GM12878 (cell line): Measurements from ENCODE around the gene MTM1. TPM values are rescaled to one million over a fixed set of nuclear protein-coding genes. Genes with fewer than 3 reads are reported as not detected.

Experiments used
- ATAC-seq: fragments of 200-7000 bp; cut with Tn5 transposase; 3 replicates; pipeline ENCODE4 v1.9.1; 2020; ENCODE audit warnings: mild to moderate bottlenecking, moderate library complexity
- BruUV-seq: library from RNA; stranded (reverse); fragments of 400-500 nt; replicated peaks from 2 replicates; lab custom pipeline; 2021; lab: Mats Ljungman, UMichigan
- CTCF ChIA-PET: fragments of 300-600 bp; sonication (Branson Sonifier 250); formaldehyde crosslinking; extraction: SDS; loops from one replicate; lab custom pipeline; 2021; ENCODE audit warnings: inconsistent platforms; lab: Yijun Ruan, JAX
- POLR2A ChIA-PET: fragments of 350-600 bp; formaldehyde crosslinking; extraction: SDS; loops from one replicate; lab custom pipeline; 2021; ENCODE audit warnings: inconsistent platforms; lab: Charles Lee
- RAD21 ChIA-PET: fragments of 300-600 bp; sonication (Branson Sonifier 250); formaldehyde crosslinking; loops from one replicate; lab custom pipeline; 2023; ENCODE audit warnings: antibody characterized with exemption; ENCODE audit not compliant: unreplicated experiment; lab: Charles Lee
- SMC1A ChIA-PET: fragments of 300-600 bp; sonication (Branson Sonifier 250); formaldehyde crosslinking; loops from one replicate; lab custom pipeline; 2023; ENCODE audit not compliant: unreplicated experiment, uncharacterized antibody; lab: Charles Lee
- DNase-seq: peaks from one replicate; pipeline ENCODE4 v3.0.0-alpha.2; 2011; ENCODE audit warnings: low read depth, low spot score
- FAIRE-seq: peaks from 3 replicates; lab custom pipeline; 2011; peaks lifted over from hg19 to GRCh38; lab: Jason Lieb, UNC
- H2AFZ ChIP-seq: 2 replicates; pipeline ENCODE4 v1.6.0; 2011; ENCODE audit warnings: low read depth, low read length, control low read depth; ENCODE audit not compliant: control insufficient read depth
- H3K27ac ChIP-seq: 2 replicates; pipeline ENCODE4 v1.5.1; 2011; ENCODE audit warnings: control low read depth; ENCODE audit not compliant: control insufficient read depth, insufficient read depth
- H3K27me3 ChIP-seq, 2 experiments: replicated peaks in 1 of 2; 2 replicates each; pipeline versions ENCODE4 v1.6.0 to v1.6.1; 2011; ENCODE audit warnings: low read length in 1 of 2; ENCODE audit not compliant: control insufficient read depth in 2 of 2, insufficient read depth in 2 of 2
- H3K36me3 ChIP-seq, 2 experiments: 2 replicates each; pipeline ENCODE4 v1.5.1; 2011; ENCODE audit warnings: low read length in 1 of 2; ENCODE audit not compliant: control insufficient read depth in 2 of 2, insufficient read depth in 2 of 2
- H3K4me1 ChIP-seq: 2 replicates; pipeline ENCODE4 v1.6.1; 2011; ENCODE audit warnings: mild to moderate bottlenecking, low read length, moderate library complexity, mixed read lengths; ENCODE audit not compliant: control insufficient read depth, insufficient read depth
- H3K4me2 ChIP-seq: 2 replicates; pipeline ENCODE4 v1.6.0; 2011; ENCODE audit warnings: control low read depth; ENCODE audit not compliant: control insufficient read depth, insufficient read depth
- H3K4me3 ChIP-seq: fragments of 200-600 bp; sonication (generic); 2 replicates; pipeline ENCODE4 v1.5.1; 2016
- H3K79me2 ChIP-seq: 2 replicates; pipeline ENCODE4 v1.6.0; 2011; ENCODE audit warnings: low read length; ENCODE audit not compliant: control insufficient read depth, insufficient read depth
- H3K9ac ChIP-seq: 2 replicates; pipeline ENCODE4 v1.8.0; 2011; ENCODE audit warnings: low read length, control low read depth, mixed read lengths; ENCODE audit not compliant: control insufficient read depth, insufficient read depth
- H3K9me3 ChIP-seq: replicated peaks from 3 replicates; pipeline ENCODE4 v1.5.1; 2011; ENCODE audit warnings: mild to moderate bottlenecking, low read length; ENCODE audit not compliant: control insufficient read depth, insufficient read depth
- H4K20me1 ChIP-seq: 2 replicates; pipeline ENCODE4 v1.6.0; 2011; ENCODE audit not compliant: control insufficient read depth, insufficient read depth
- CBX5 ChIP-seq: sonication (generic); IDR thresholded peaks from 2 replicates; pipeline ENCODE4 v1.6.1; 2016; ENCODE audit warnings: low read depth, moderate library complexity, mild to moderate bottlenecking, inconsistent platforms
- JUND ChIP-seq: IDR thresholded peaks from 2 replicates; pipeline ENCODE4 v1.6.1; 2012; ENCODE audit warnings: low read depth, mild to moderate bottlenecking, low read length, improper control_type of control experiment, moderate library complexity
- MTA3 ChIP-seq: IDR thresholded peaks from 2 replicates; pipeline ENCODE4 v1.6.1; 2012; ENCODE audit warnings: low read length, inconsistent platforms, borderline replicate concordance
- NBN ChIP-seq: fragments of 450-650 bp; IDR thresholded peaks from 2 replicates; pipeline ENCODE4 v1.6.1; 2016
- NR2F1 ChIP-seq: fragments of 450-650 bp; conservative IDR thresholded peaks from 2 replicates; pipeline ENCODE4 v1.6.1; 2017; ENCODE audit warnings: mild to moderate bottlenecking
- RAD21 ChIP-seq: IDR thresholded peaks from 2 replicates; pipeline ENCODE4 v1.6.1; 2011; ENCODE audit warnings: mild to moderate bottlenecking, low read depth, low read length, moderate library complexity; ENCODE audit not compliant: insufficient read depth
- SMAD1 ChIP-seq: fragments of 450-650 bp; IDR thresholded peaks from 2 replicates; pipeline ENCODE4 v1.6.1; 2018; ENCODE audit warnings: mild to moderate bottlenecking, low read depth; ENCODE audit not compliant: partially characterized antibody
- SMARCA5 ChIP-seq: fragments of 450-650 bp; IDR thresholded peaks from 2 replicates; pipeline ENCODE4 v1.6.1; 2017; ENCODE audit warnings: mild to moderate bottlenecking
- YBX1 ChIP-seq: fragments of 450-650 bp; IDR thresholded peaks from 2 replicates; pipeline ENCODE4 v1.6.1; 2016; ENCODE audit warnings: antibody characterized with exemption
- WGBS: methylation state at CpG from one replicate; pipeline ENCODE4 v1.1.6; 2016; ENCODE audit warnings: low lambda C conversion rate; ENCODE audit not compliant: insufficient replicate concordance, insufficient coverage; ENCODE audit errors: missing lambda C conversion rate; 5-methylcytosine and 5-hydroxymethylcytosine counted together
- in situ Hi-C: fragments of 300-500 bp; cut with MboI; formaldehyde crosslinking; loops from 9 replicates; pipeline ENCODE4 v1.14.3; 2018; ENCODE audit warnings: mixed read lengths
- intact Hi-C: fragments of 100-400 bp; cut with micrococcal nuclease; formaldehyde crosslinking; loops from one replicate; pipeline ENCODE4 v1.14.2; 2022; ENCODE audit not compliant: unreplicated experiment
- polyA plus RNA-seq, 11 experiments: library from polyadenylated mRNA; depleted of rRNA in 4 of 11; unstranded in 6 of 11; stranded (reverse) in 5 of 11; fragments of >200 nt; fragmentation: Nextera tagmentation in 4 of 11; fragmentation: Illumina TruSeq in 1 of 11; extraction: Ambion mirVana in 4 of 11; extraction: Trizol in 1 of 11; gene quantifications; 1 replicate in 1 of 11; 2 replicates in 10 of 11; pipeline versions ENCODE4 v1.2.1 to v1.2.3, GENCODE V29; 2011 to 2016; ENCODE audit warnings: inconsistent platforms in 2 of 11, missing spikeins in 2 of 11, low read depth in 1 of 11
- total RNA-seq, 4 experiments: library from RNA; depleted of rRNA in 3 of 4; stranded (reverse); fragments of >200 nt in 3 of 4; fragmentation: Illumina TruSeq in 1 of 4; extraction: Trizol in 1 of 4; gene quantifications; 2 replicates each; pipeline versions ENCODE4 v1.2.1 to v1.2.3, GENCODE V29; 2013 to 2021
- TF ChIP-seq, protein P1 (sequence below): IDR thresholded peaks from 2 replicates; pipeline ENCODE4 v1.6.1; 2011; ENCODE audit warnings: low read depth, low read length, improper control_type of control experiment, borderline replicate concordance
- TF ChIP-seq, protein P2 (sequence below): fragments of 450-650 bp; IDR thresholded peaks from 2 replicates; pipeline ENCODE4 v1.6.1; 2017; ENCODE audit warnings: borderline replicate concordance

MTM1 gene
- total and polyA plus RNA-seq, 10 of the 15 experiments (the other 5 are each of a cell fraction or from before 2014, with no cell fraction given): 3.9 to 13.3 (median 8.4) TPM

DNA sequence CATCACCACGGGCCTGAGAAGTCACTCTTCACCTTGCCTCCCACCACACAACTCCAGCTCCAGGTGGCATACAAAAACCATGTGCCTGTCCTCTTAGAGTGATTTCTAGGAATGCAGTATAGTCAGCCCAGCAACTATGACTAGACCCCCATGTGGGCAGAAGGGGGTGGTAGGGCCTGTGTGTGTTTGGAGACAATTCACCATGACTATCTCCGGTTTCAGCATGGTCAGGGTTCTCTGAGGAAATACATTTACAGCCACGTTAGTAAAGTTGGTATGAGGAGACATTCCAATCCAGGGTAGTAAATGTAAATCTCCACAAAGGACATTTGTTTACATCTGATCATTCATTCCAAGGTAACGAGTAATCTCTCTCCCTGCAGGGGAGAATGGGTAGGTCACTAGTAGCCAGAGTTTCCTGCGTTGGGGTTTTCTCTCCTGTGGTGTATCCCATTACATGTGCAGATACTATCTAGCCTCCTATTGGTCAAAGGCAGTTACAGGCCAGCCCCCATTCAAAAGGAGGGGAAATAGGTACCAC is 120.6 kb downstream of the MTM1 start:
- no TSS peak for BruUV-seq
- no peak overlapping the region for H3K4me2 ChIP-seq
- no peaks in the 10 kb centered on the region for H4K20me1 ChIP-seq
- POLR2A ChIA-PET: no interaction called here
- CTCF ChIA-PET: no interaction called here
- peaks cover 8% of the 10 kb centered on the region for H3K79me2 ChIP-seq
- TF ChIP-seq JUND (no peak), SMARCA5 (no peak), RAD21 (no peak), YBX1 (no peak), SMAD1 (no peak), MTA3 (no peak), NBN (no peak), NR2F1 (no peak), CBX5 (no peak)
- TF ChIP-seq, protein P1, sequence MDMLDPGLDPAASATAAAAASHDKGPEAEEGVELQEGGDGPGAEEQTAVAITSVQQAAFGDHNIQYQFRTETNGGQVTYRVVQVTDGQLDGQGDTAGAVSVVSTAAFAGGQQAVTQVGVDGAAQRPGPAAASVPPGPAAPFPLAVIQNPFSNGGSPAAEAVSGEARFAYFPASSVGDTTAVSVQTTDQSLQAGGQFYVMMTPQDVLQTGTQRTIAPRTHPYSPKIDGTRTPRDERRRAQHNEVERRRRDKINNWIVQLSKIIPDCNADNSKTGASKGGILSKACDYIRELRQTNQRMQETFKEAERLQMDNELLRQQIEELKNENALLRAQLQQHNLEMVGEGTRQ: no peak
- TF ChIP-seq, protein P2, sequence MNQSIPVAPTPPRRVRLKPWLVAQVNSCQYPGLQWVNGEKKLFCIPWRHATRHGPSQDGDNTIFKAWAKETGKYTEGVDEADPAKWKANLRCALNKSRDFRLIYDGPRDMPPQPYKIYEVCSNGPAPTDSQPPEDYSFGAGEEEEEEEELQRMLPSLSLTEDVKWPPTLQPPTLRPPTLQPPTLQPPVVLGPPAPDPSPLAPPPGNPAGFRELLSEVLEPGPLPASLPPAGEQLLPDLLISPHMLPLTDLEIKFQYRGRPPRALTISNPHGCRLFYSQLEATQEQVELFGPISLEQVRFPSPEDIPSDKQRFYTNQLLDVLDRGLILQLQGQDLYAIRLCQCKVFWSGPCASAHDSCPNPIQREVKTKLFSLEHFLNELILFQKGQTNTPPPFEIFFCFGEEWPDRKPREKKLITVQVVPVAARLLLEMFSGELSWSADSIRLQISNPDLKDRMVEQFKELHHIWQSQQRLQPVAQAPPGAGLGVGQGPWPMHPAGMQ: no peak
- no peaks in the 10 kb centered on the region for H3K36me3 ChIP-seq
- peaks cover 3% of the 10 kb centered on the region; the same call in 1 of the 2 replicates for H3K4me1 ChIP-seq
- SMC1A ChIA-PET: interaction anchor here (3.2 to 11.8 kb wide), 2 partner anchors 11 to 26 kb away, joined by 11 to 132 read pairs; no protein-coding TSS in a partner anchor
- no peak for ATAC-seq
- no peaks in the 10 kb centered on the region; the same call in 2 of the 3 replicates for H3K9me3 ChIP-seq
- no peak overlapping the region for H3K4me3 ChIP-seq
- 39% methylated on average over 5 of the region's 5 CpGs for WGBS
- in situ Hi-C loops (loop anchor here (25.0 kb wide), 1 partner anchor 1177 kb away; the partner anchor contains the start of gene IDS), intact Hi-C loops (no loop called here)
- H2AFZ ChIP-seq: no peak overlapping the region
- no peak overlapping the region for H3K27ac ChIP-seq
- no peak for DNase-seq
- no peak overlapping the region for H3K9ac ChIP-seq
- RAD21 ChIA-PET: no interaction called here
- H3K27me3 ChIP-seq: no peaks in the 10 kb centered on the region
- no peak for FAIRE-seq
